Activated B cell treated with CpG ODN at 0.5 μM for 24 hours (primary cell): ENCODE data around the gene DLGAP3. TPM values are rescaled to one million over a fixed set of nuclear protein-coding genes. Genes with fewer than 3 reads are reported as not detected.

Experiments
- ATAC-seq: fragments of 200-7000 bp; cut with Tn5 transposase; one replicate; pipeline ENCODE4 v1.10.0; 2021; ENCODE audit warnings: low read depth, mild to moderate bottlenecking, moderate library complexity
- CTCF ChIA-PET: fragments of 350-600 bp; sonication (Branson Sonifier 250); formaldehyde crosslinking; loops from one replicate; lab custom pipeline; 2021; ENCODE audit warnings: antibody characterized with exemption; lab: Charles Lee
- POLR2A ChIA-PET: fragments of 350-600 bp; sonication (Branson Sonifier 250); formaldehyde crosslinking; loops from one replicate; lab custom pipeline; 2021; ENCODE audit warnings: antibody characterized with exemption; lab: Charles Lee
- DNase-seq: peaks from one replicate; pipeline ENCODE4 v3.0.0; 2022
- H3K27ac Mint-ChIP-seq: one replicate; pipeline ENCODE4 v1.8.0; 2020; ENCODE audit warnings: mixed read lengths
- H3K27me3 Mint-ChIP-seq: one replicate; pipeline ENCODE4 v1.8.0; 2021; ENCODE audit warnings: mixed read lengths
- H3K36me3 Mint-ChIP-seq: one replicate; pipeline ENCODE4 v1.8.0; 2021; ENCODE audit warnings: low read depth, mixed read lengths
- H3K4me1 Mint-ChIP-seq: one replicate; pipeline ENCODE4 v1.8.0; 2021; ENCODE audit warnings: mixed read lengths
- H3K4me3 Mint-ChIP-seq: one replicate; pipeline ENCODE4 v1.8.0; 2020; ENCODE audit warnings: mild to moderate bottlenecking, mixed read lengths
- H3K9me3 Mint-ChIP-seq: one replicate; pipeline ENCODE4 v1.8.0; 2020; ENCODE audit warnings: mixed read lengths
- intact Hi-C: fragments of 100-400 bp; cut with micrococcal nuclease; formaldehyde crosslinking; loops from one replicate; pipeline ENCODE4 v1.15.1; 2024
- total RNA-seq: library from RNA; stranded (reverse); gene quantifications from 2 replicates; pipeline ENCODE4 v1.2.3, GENCODE V29; 2022
- TF ChIP-seq, protein P1 (sequence below): fragments of 200-600 bp; IDR thresholded peaks from one replicate; pipeline ENCODE4 v1.8.0; 2022; ENCODE audit warnings: antibody characterized with exemption, mild to moderate bottlenecking

Gene DLGAP3
- total RNA-seq, 1 donor from 2014 or later: 6.0 TPM

DNA sequence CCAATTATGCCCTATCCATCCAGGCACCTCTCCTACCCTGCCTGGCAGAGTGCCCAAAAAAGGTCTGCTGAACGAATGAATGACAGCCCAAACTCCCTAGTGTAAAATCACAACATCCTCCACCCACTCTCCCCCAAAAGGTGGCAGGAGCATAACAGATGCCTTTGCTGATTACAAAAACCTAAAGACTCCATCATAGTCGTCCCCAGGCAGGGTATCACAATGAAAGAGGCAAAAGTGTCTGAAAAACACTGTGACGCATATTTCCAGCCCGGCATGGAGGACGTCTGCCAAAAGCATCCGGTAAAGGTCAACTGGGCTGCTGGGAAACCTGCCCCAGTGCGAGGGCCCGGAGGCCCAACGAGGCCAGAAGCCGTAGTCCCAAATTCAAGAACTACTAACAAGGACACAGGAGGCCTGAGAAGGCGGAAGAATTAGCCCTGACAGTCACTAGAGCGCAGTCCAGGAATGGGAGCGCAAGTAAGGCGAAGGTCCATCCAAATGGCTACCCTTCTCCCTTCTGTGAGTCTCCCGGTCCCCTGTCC lies 70.5 kb downstream of the DLGAP3 start:
- no peaks in the 10 kb centered on the region for H3K27me3 Mint-ChIP-seq
- H3K27ac Mint-ChIP-seq: peak overlapping the region; percentile 82
- ATAC-seq (peak; percentile 1), DNase-seq (no peak)
- peaks cover 26% of the 10 kb centered on the region for H3K36me3 Mint-ChIP-seq
- CTCF ChIA-PET: interaction anchor here (0.8 to 0.9 kb wide), 2 partner anchors 124 to 127 kb away, joined by 3 read pairs; partner anchors contain the start of gene TMEM35B
- H3K4me1 Mint-ChIP-seq: peaks cover 30% of the 10 kb centered on the region
- intact Hi-C loops: loop anchor here (1.0 to 10.0 kb wide), 7 partner anchors 126 to 916 kb away; partner anchors contain the start of genes SFPQ, TMEM35B, ZMYM1 and ZMYM6
- POLR2A ChIA-PET: interaction anchor here (0.6 to 2.2 kb wide), 11 partner anchors 10 to 1864 kb away, joined by 3 to 19 read pairs (median 7); partner anchors contain the start of genes AGO3, TMEM35B, ZMYM1 and ZMYM4
- H3K4me3 Mint-ChIP-seq: peak overlapping the region; percentile 94
- no peaks in the 10 kb centered on the region for H3K9me3 Mint-ChIP-seq
- TF ChIP-seq, protein P1, sequence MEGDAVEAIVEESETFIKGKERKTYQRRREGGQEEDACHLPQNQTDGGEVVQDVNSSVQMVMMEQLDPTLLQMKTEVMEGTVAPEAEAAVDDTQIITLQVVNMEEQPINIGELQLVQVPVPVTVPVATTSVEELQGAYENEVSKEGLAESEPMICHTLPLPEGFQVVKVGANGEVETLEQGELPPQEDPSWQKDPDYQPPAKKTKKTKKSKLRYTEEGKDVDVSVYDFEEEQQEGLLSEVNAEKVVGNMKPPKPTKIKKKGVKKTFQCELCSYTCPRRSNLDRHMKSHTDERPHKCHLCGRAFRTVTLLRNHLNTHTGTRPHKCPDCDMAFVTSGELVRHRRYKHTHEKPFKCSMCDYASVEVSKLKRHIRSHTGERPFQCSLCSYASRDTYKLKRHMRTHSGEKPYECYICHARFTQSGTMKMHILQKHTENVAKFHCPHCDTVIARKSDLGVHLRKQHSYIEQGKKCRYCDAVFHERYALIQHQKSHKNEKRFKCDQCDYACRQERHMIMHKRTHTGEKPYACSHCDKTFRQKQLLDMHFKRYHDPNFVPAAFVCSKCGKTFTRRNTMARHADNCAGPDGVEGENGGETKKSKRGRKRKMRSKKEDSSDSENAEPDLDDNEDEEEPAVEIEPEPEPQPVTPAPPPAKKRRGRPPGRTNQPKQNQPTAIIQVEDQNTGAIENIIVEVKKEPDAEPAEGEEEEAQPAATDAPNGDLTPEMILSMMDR: no peak

DNA sequence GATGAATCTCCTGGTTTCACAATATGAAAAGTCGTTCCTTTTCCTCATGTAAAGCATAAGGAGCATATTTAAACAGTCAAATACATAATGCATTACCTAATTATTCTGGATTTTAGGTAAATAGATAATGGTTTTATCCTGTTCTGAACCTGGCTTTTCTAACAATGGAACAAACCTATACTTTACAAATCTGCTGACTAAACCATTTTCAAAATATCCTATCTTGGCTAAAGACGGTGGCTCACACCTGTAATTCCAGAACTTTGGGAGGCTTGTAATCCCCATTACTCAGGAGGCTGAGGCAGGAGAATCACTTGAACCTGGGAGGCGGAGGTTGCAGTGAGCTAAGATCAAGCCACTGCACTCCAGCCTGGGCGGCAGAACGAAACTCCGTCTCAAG lies 72.8 kb downstream of the DLGAP3 start:
- no peak overlapping the region for H3K4me3 Mint-ChIP-seq
- ChIA-PET POLR2A (interaction anchor here (1.3 to 1.6 kb wide), 2 partner anchors 10 to 62 kb away, joined by 3 to 6 read pairs; no protein-coding TSS in a partner anchor), CTCF (no interaction called here)
- no peak for ATAC-seq
- no peaks in the 10 kb centered on the region for H3K9me3 Mint-ChIP-seq
- TF ChIP-seq, protein P1: no peak
- H3K27me3 Mint-ChIP-seq: no peaks in the 10 kb centered on the region
- no peak for DNase-seq
- H3K27ac Mint-ChIP-seq: no peak overlapping the region
- H3K36me3 Mint-ChIP-seq: peaks cover 44% of the 10 kb centered on the region
- intact Hi-C loops: loop anchor here (5.0 to 10.0 kb wide), 3 partner anchors 441 to 918 kb away; no protein-coding TSS in a partner anchor
- H3K4me1 Mint-ChIP-seq: peaks cover 39% of the 10 kb centered on the region

DNA sequence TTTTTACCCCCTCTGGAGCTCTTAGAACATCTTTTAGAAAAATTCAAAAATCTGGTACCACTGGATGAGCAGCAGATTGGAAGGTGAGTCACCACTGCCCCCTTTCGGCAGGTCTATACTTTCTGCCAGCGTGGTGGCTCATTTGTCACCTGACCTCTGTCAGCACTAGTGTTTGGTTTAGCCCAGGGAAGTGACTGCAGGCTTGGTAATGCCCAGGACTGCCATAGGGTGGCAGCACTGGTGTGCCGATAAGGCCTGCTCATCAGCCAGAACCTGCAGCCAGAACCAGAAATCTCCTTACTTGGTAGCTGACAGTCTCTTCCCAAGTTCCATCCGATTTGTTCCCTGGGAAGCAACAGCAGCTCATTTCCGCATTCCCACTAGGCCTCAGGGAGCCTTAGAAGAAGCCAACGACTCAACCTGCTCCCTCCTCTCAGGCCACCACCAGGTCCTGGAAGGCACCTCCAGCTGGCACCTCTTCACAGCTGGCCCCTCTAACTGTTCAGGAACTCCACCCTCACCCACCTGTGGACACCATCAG lies 76.7 kb downstream of the DLGAP3 start:
- POLR2A ChIA-PET: interaction anchor here (1.2 to 1.8 kb wide), 2 partner anchors 14 to 132 kb away, joined by 4 to 7 read pairs; partner anchors contain the start of gene TMEM35B
- intact Hi-C loops: loop anchor here (1.0 to 10.0 kb wide), 4 partner anchors 14 to 922 kb away; no protein-coding TSS in a partner anchor

DNA sequence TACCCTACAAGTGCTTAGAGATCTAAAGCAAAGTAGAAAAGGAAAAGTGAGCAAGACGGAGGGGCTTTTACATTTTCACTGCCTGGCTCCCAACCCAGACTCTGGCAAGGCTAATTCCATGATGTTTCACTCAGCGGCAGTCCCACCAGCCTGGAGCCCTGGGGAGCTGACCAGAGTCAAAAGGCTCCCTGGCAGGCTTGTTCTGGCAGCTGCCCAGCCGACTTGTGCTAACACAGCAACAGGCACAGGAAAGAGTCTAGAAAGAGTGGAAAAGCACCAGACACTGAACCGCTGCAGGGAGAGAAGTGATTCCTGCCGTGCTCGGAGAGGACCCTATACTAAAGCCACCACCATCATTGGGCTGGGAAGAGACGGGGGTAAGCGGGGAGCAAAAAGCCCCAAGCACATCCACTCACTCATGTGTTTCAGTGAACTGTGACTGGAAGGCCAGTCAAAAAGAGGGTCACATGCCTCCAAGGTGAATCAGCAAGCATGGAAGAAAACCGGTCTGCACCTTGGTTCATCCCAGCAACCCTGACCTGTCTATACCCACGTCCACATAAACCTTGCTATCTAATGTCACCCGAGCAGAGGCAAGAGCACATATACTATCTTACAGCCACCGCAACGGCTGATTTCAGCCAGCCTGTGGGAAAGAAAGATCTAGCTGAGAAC lies 77.9 kb downstream of the DLGAP3 start:
- H3K4me3 Mint-ChIP-seq: no peak overlapping the region
- no peaks in the 10 kb centered on the region for H3K27me3 Mint-ChIP-seq
- DNase-seq: no peak
- intact Hi-C loops: loop anchor here (1.0 to 10.0 kb wide), 4 partner anchors 15 to 923 kb away; no protein-coding TSS in a partner anchor
- H3K4me1 Mint-ChIP-seq: peaks cover 8% of the 10 kb centered on the region
- H3K27ac Mint-ChIP-seq: no peak overlapping the region
- H3K9me3 Mint-ChIP-seq: no peaks in the 10 kb centered on the region
- TF ChIP-seq, protein P1: no peak
- ATAC-seq: no peak
- ChIA-PET CTCF (interaction anchor here (0.9 kb wide), 2 partner anchors 13 to 23 kb away, joined by 3 read pairs; no protein-coding TSS in a partner anchor), POLR2A (interaction anchor here (0.6 kb wide), 1 partner anchor 479 kb away, joined by 5 read pairs; no protein-coding TSS in a partner anchor)
- peaks cover 73% of the 10 kb centered on the region for H3K36me3 Mint-ChIP-seq

More for the DNA sequence above, 76.7 kb downstream of the DLGAP3 start:
- peaks cover 14% of the 10 kb centered on the region for H3K4me1 Mint-ChIP-seq
- H3K27ac Mint-ChIP-seq: peak overlapping the region; percentile 46
- TF ChIP-seq, protein P1: peak; percentile 91
- no peaks in the 10 kb centered on the region for H3K9me3 Mint-ChIP-seq
- H3K4me3 Mint-ChIP-seq: no peak overlapping the region
- DNase-seq (peak; percentile 69), ATAC-seq (peak; percentile 100)
- H3K36me3 Mint-ChIP-seq: peaks cover 69% of the 10 kb centered on the region
- CTCF ChIA-PET: interaction anchor here (0.9 to 1.3 kb wide), 6 partner anchors 9 to 333 kb away, joined by 3 to 5 read pairs (median 3); no protein-coding TSS in a partner anchor
- H3K27me3 Mint-ChIP-seq: no peaks in the 10 kb centered on the region
